GM23338 (cell line): ENCODE data around the gene CAST. TPM values are rescaled to one million over a fixed set of nuclear protein-coding genes. Genes with fewer than 3 reads are reported as not detected.

Experiments
- ATAC-seq: fragments of 200-7000 bp; cut with Tn5 transposase; 3 replicates; pipeline ENCODE4 v1.9.1; 2020
- DNase-seq: peaks from one replicate; pipeline ENCODE4 v3.0.0-alpha.2; 2015; ENCODE audit warnings: low spot score
- H2AFZ ChIP-seq: fragments of 200-600 bp; sonication (generic); 2 replicates; pipeline ENCODE4 v1.8.0; 2016; ENCODE audit warnings: antibody characterized with exemption, mild to moderate bottlenecking, moderate library complexity
- H3F3A ChIP-seq: fragments of 200-600 bp; sonication (generic); replicated peaks from 2 replicates; pipeline ENCODE4 v1.8.0; 2017; ENCODE audit warnings: antibody characterized with exemption, mixed run types, low read depth
- H3K27ac ChIP-seq: fragments of 200-600 bp; sonication (generic); 2 replicates; pipeline ENCODE4 v1.6.1; 2016; ENCODE audit warnings: low read depth
- H3K27me3 ChIP-seq: fragments of 200-600 bp; sonication (generic); 2 replicates; pipeline ENCODE4 v1.8.0; 2016; ENCODE audit warnings: mild to moderate bottlenecking, mixed run types, moderate library complexity; ENCODE audit not compliant: insufficient read depth
- H3K36me3 ChIP-seq: fragments of 200-600 bp; sonication (generic); 2 replicates; pipeline ENCODE4 v1.8.0; 2016; ENCODE audit warnings: mild to moderate bottlenecking; ENCODE audit not compliant: insufficient read depth
- H3K4me1 ChIP-seq: fragments of 200-600 bp; sonication (generic); 2 replicates; pipeline ENCODE4 v1.8.0; 2016; ENCODE audit warnings: mild to moderate bottlenecking, moderate library complexity; ENCODE audit not compliant: insufficient read depth
- H3K4me2 ChIP-seq: fragments of 200-600 bp; sonication (generic); 2 replicates; pipeline ENCODE4 v1.7.1; 2017; ENCODE audit warnings: mixed run types
- H3K4me3 ChIP-seq: fragments of 200-600 bp; sonication (generic); 2 replicates; pipeline ENCODE4 v1.6.1; 2016; ENCODE audit warnings: mixed run types
- H3K79me2 ChIP-seq: fragments of 200-600 bp; sonication (generic); replicated peaks from 2 replicates; pipeline ENCODE4 v1.8.0; 2017; ENCODE audit warnings: mild to moderate bottlenecking; ENCODE audit not compliant: insufficient read depth
- H3K9me2 ChIP-seq: fragments of 200-600 bp; sonication (generic); 2 replicates; pipeline ENCODE4 v1.8.0; 2017; ENCODE audit not compliant: insufficient read depth
- H4K20me1 ChIP-seq: fragments of 200-600 bp; sonication (generic); replicated peaks from 2 replicates; pipeline ENCODE4 v1.8.0; 2017; ENCODE audit warnings: mild to moderate bottlenecking; ENCODE audit not compliant: insufficient read depth
- H3K27ac Mint-ChIP-seq: 2 replicates; pipeline ENCODE4 v1.8.0; 2020; ENCODE audit warnings: inconsistent platforms, mild to moderate bottlenecking, moderate library complexity, mixed read lengths
- H3K27me3 Mint-ChIP-seq: 3 replicates; pipeline ENCODE4 v1.8.0; 2022; ENCODE audit warnings: low read depth, mild to moderate bottlenecking, moderate library complexity, mixed read lengths, inconsistent platforms; ENCODE audit not compliant: insufficient read depth, poor library complexity
- H3K36me3 Mint-ChIP-seq: 3 replicates; pipeline ENCODE4 v1.8.0; 2021; ENCODE audit warnings: low read depth, mild to moderate bottlenecking, inconsistent platforms, moderate library complexity, mixed read lengths
- H3K4me1 Mint-ChIP-seq: 3 replicates; pipeline ENCODE4 v1.8.0; 2020; ENCODE audit warnings: mild to moderate bottlenecking, inconsistent platforms, mixed read lengths
- H3K4me3 Mint-ChIP-seq: 3 replicates; pipeline ENCODE4 v1.8.0; 2021; ENCODE audit warnings: moderate library complexity, mild to moderate bottlenecking, inconsistent platforms, mixed read lengths
- H3K9me3 Mint-ChIP-seq: 3 replicates; pipeline ENCODE4 v1.8.0; 2020; ENCODE audit warnings: moderate library complexity, mild to moderate bottlenecking, inconsistent platforms, mixed read lengths
- CREB1 ChIP-seq: fragments of 250-450 bp; sonication (Bioruptor Pico); IDR thresholded peaks from 2 replicates; pipeline ENCODE4 v1.5.0; 2020; ENCODE audit warnings: low read depth, mild to moderate bottlenecking, moderate library complexity
- CTCF ChIP-seq, 2 experiments: fragments of 200-600 bp in 1 of 2; sonication (generic) in 1 of 2; conservative IDR thresholded peaks; 2 replicates each; pipeline versions ENCODE4 v1.5.1 to v1.6.1; 2016 to 2017; ENCODE audit warnings: antibody characterized with exemption in 2 of 2, low read depth in 2 of 2, mild to moderate bottlenecking in 2 of 2, moderate library complexity in 1 of 2
- ETS1 ChIP-seq: IDR thresholded peaks from 2 replicates; pipeline ENCODE4 v1.6.1; 2016; ENCODE audit warnings: antibody characterized with exemption
- EZH2 ChIP-seq: fragments of 200-600 bp; sonication (generic); IDR thresholded peaks from one replicate; pipeline ENCODE4 v1.8.0; 2017; ENCODE audit warnings: antibody characterized with exemption, mild to moderate bottlenecking, low read depth; ENCODE audit not compliant: unreplicated experiment
- EZH2phosphoT487 ChIP-seq: fragments of 200-600 bp; sonication (generic); IDR thresholded peaks from one replicate; pipeline ENCODE4 v1.8.1; 2018; ENCODE audit warnings: antibody characterized with exemption; ENCODE audit not compliant: unreplicated experiment
- JUNB ChIP-seq: IDR thresholded peaks from one replicate; pipeline ENCODE4 v1.6.1; 2016; ENCODE audit warnings: antibody characterized with exemption; ENCODE audit not compliant: unreplicated experiment
- NANOG ChIP-seq: IDR thresholded peaks from 2 replicates; pipeline ENCODE4 v1.6.1; 2016; ENCODE audit warnings: antibody characterized with exemption, borderline replicate concordance
- POLR2AphosphoS5 ChIP-seq: IDR thresholded peaks from 2 replicates; pipeline ENCODE4 v1.6.1; 2016; ENCODE audit warnings: antibody characterized with exemption, low read depth
- STAT1 ChIP-seq: IDR thresholded peaks from one replicate; pipeline ENCODE4 v1.6.1; 2016; ENCODE audit warnings: antibody characterized with exemption; ENCODE audit not compliant: unreplicated experiment
- ZNF114 ChIP-seq: fragments of 250-450 bp; sonication (Bioruptor Pico); IDR thresholded peaks from 2 replicates; pipeline ENCODE4 v1.5.0; 2020; ENCODE audit warnings: mild to moderate bottlenecking, moderate library complexity
- ZNF331 ChIP-seq: fragments of 250-450 bp; sonication (Bioruptor Pico); IDR thresholded peaks from 2 replicates; pipeline ENCODE4 v1.5.0; 2020; ENCODE audit warnings: low read depth, mild to moderate bottlenecking, moderate library complexity
- ZNF462 ChIP-seq: fragments of 250-450 bp; sonication (Bioruptor Pico); IDR thresholded peaks from 2 replicates; pipeline ENCODE4 v1.5.0; 2020; ENCODE audit warnings: mild to moderate bottlenecking, moderate library complexity
- polyA plus RNA-seq: library from polyadenylated mRNA; unstranded; fragments of >200 nt; fragmentation: Nextera tagmentation; extraction: Ambion mirVana; gene quantifications from 2 replicates; pipeline ENCODE4 v1.2.1, GENCODE V29; 2016
- total RNA-seq: library from RNA; depleted of rRNA; stranded (reverse); fragments of >200 nt; shearing (Covaris generic); gene quantifications from 2 replicates; pipeline ENCODE4 v1.2.3, GENCODE V29; 2014

The CAST gene
- total and polyA plus RNA-seq, 2 experiments from 2014 or later: 37.9 to 57.7 TPM

GRCh38 chr5:96641368-96642280, 20.6 kb upstream of the CAST start:
- Histone ChIP-seq H3K4me1 (no peaks in the 10 kb centered on the region), H3K36me3 (no peaks in the 10 kb centered on the region), H3K9me2 (peaks cover 14% of the 10 kb centered on the region), H3K4me2 (no peak overlapping the region), H4K20me1 (no peaks in the 10 kb centered on the region), H3K79me2 (no peaks in the 10 kb centered on the region), H3K27me3 (no peaks in the 10 kb centered on the region), H2AFZ (no peak overlapping the region), H3K4me3 (no peak overlapping the region), H3F3A (no peaks in the 10 kb centered on the region), H3K27ac (no peak overlapping the region)
- TF ChIP-seq STAT1 (no peak), CTCF (conservative IDR thresholded peaks at IDR 0.05; ENCODE audit: low read depth in 2 of 2) (no peak)
- Mint-ChIP-seq H3K4me1 (no peaks in the 10 kb centered on the region), H3K27ac (no peak overlapping the region), H3K27me3 (peaks cover 3% of the 10 kb centered on the region), H3K9me3 (no peaks in the 10 kb centered on the region), H3K36me3 (no peaks in the 10 kb centered on the region), H3K4me3 (no peak overlapping the region)
- ATAC-seq (no peak), DNase-seq (no peak)

GRCh38 chr5:96642281-96642640, 19.9 kb upstream of the CAST start:
- no peaks in the 10 kb centered on the region for H3K4me1 Mint-ChIP-seq
- Histone ChIP-seq H3K27ac (no peak overlapping the region), H2AFZ (no peak overlapping the region), H3K9me2 (peaks cover 14% of the 10 kb centered on the region), H3K4me2 (no peak overlapping the region), H3F3A (no peaks in the 10 kb centered on the region), H3K79me2 (no peaks in the 10 kb centered on the region), H3K27me3 (no peaks in the 10 kb centered on the region), H3K36me3 (no peaks in the 10 kb centered on the region), H3K4me3 (no peak overlapping the region), H3K4me1 (no peaks in the 10 kb centered on the region), H4K20me1 (no peaks in the 10 kb centered on the region)
- H3K36me3 Mint-ChIP-seq: no peaks in the 10 kb centered on the region
- no peak for ATAC-seq
- no peak overlapping the region for H3K4me3 Mint-ChIP-seq
- no peak for DNase-seq
- H3K27ac Mint-ChIP-seq: no peak overlapping the region
- H3K27me3 Mint-ChIP-seq: peaks cover 2% of the 10 kb centered on the region
- H3K9me3 Mint-ChIP-seq: no peaks in the 10 kb centered on the region
- no peak for TF ChIP-seq ZNF114 (CRISPR knock-in tag)
- TF ChIP-seq EZH2: no peak
- TF ChIP-seq ETS1: no peak
- TF ChIP-seq JUNB: no peak
- TF ChIP-seq ZNF462 (CRISPR knock-in tag): no peak
- no peak for TF ChIP-seq NANOG
- no peak for TF ChIP-seq ZNF331 (CRISPR knock-in tag)
- TF ChIP-seq EZH2phosphoT487: no peak
- no peak for TF ChIP-seq STAT1
- TF ChIP-seq POLR2AphosphoS5: no peak
- no peak for TF ChIP-seq CREB1 (CRISPR knock-in tag)
